ENCODE measurements around the gene CLEC20A. TPM values are rescaled to one million over a fixed set of nuclear protein-coding genes. Genes with fewer than 3 reads are reported as not detected.

The CLEC20A gene
- total and polyA plus RNA-seq, 2 of the 8 experiments (the other 6 are each of a cell fraction or from before 2014, with no cell fraction given) = not detected

DNA sequence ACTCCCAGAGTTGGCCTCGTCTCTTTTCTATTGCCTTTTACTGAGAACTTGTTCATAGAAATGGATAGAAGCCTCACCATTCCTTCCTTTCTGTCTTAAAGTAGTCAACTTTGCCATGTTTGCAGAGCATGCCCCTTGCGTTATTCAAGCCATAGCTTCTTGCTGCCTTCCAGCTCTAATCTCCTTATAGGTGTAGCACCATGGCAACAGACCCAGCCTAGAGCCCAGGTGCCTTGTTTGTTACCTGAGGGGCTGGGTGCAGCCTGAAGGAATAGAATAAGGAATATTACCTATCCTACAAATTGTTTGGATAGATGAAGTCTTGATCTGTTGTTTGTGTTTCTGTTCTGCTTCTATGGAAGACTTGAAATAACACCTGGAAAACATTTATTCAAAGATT is 59.9 kb downstream of the CLEC20A start:
- Histone ChIP-seq H2BK20ac (ENCODE audit: low read length) (no peak overlapping the region), H2BK5ac (ENCODE audit: low read depth, low read length) (no peak overlapping the region), H3K9ac (replicated peaks in 1 of 4; ENCODE audit: extremely low read depth in 1 of 4, low read depth in 3 of 4, low read length in 3 of 4) (no peak overlapping the region), H3K18ac (ENCODE audit: extremely low read depth, low read length) (no peak overlapping the region), H3K27ac (ENCODE audit: low read depth, low read length) (no peak overlapping the region), H3K79me2 (ENCODE audit: control insufficient read depth in 1 of 2, insufficient read depth in 2 of 2, low read length in 2 of 2) (no peaks in the 10 kb centered on the region), H3K4me3 (ENCODE audit: extremely low read depth in 1 of 4, insufficient read depth in 2 of 4, low read depth in 3 of 4, low read length in 4 of 4) (no peak overlapping the region), H3K36me3 (ENCODE audit: control insufficient read depth in 2 of 4, insufficient read depth in 4 of 4, low read length in 3 of 4) (peaks cover 0 to 6% (median 4%) of the 10 kb centered on the region in 4 experiments; a peak in 4 of 8 replicates), H4K5ac (ENCODE audit: insufficient read length, low read depth, low read length) (no peak overlapping the region), H3K4me1 (replicated peaks in 1 of 4; ENCODE audit: control insufficient read depth in 3 of 4, insufficient read depth in 4 of 4, low read length in 3 of 4) (no peaks in the 10 kb centered on the region; a peak in 2 of 7 replicates), H4K8ac (ENCODE audit: extremely low read depth, insufficient read depth, low read length) (no peak overlapping the region), H3K79me1 (ENCODE audit: low read depth, low read length) (no peaks in the 10 kb centered on the region), H3K14ac (ENCODE audit: insufficient read length) (no peak overlapping the region), H4K20me1 (replicated peaks in 1 of 2; ENCODE audit: control insufficient read depth in 1 of 2, insufficient read depth in 2 of 2, low read length in 2 of 2) (no peaks in the 10 kb centered on the region), H3K23me2 (ENCODE audit: low read depth, low read length) (no peaks in the 10 kb centered on the region), H3K4ac (replicated peaks; ENCODE audit: insufficient read length, low read depth, low read length) (no peak overlapping the region), H2AK5ac (ENCODE audit: low read depth, low read length) (no peak overlapping the region), H3K4me2 (ENCODE audit: insufficient read depth in 1 of 2, low read depth in 2 of 2, low read length in 2 of 2) (no peak overlapping the region), H3K9me3 (ENCODE audit: insufficient read depth in 2 of 2, low read depth in 1 of 2, low read length in 1 of 2) (no peaks in the 10 kb centered on the region), H3K23ac (ENCODE audit: insufficient read length) (no peak overlapping the region), H2BK12ac (ENCODE audit: low read depth, low read length) (no peak overlapping the region), H3K27me3 (replicated peaks in 1 of 4; ENCODE audit: control insufficient read depth in 3 of 4, extremely low read depth in 1 of 4, insufficient read depth in 3 of 4, low read length in 3 of 4) (no peaks in the 10 kb centered on the region), H2BK120ac (replicated peaks; ENCODE audit: low read depth, low read length) (no peak overlapping the region), H4K91ac (replicated peaks; ENCODE audit: insufficient read length, low read length) (no peak overlapping the region), H2BK15ac (ENCODE audit: low read length) (no peak overlapping the region), H2AFZ (ENCODE audit: low read length) (no peak overlapping the region), H3K56ac (replicated peaks; ENCODE audit: insufficient read length, low read depth, low read length) (no peak overlapping the region)
- DNase-seq (ENCODE audit: low read depth in 1 of 2, low spot score in 2 of 2) (no peak), FAIRE-seq (no peak)
- WGBS, 2 experiments (ENCODE audit: extremely low coverage in 1 of 2, insufficient coverage in 1 of 2, insufficient read length in 1 of 2, insufficient replicate concordance in 2 of 2, low coverage in 1 of 2, low lambda C conversion rate in 2 of 2, missing lambda C conversion rate in 1 of 2) = 74% methylated on average over 2 of the region's 2 CpGs; no CpG with 5 or more reads in 1 of the 2 experiments
- no peak for TF ChIP-seq TAF7 (optimal IDR thresholded peaks at IDR 0.05; ENCODE audit: borderline replicate concordance, low read depth, low read length)
- TF ChIP-seq ZNF274 (IDR thresholded peaks at IDR 0.05; ENCODE audit: borderline replicate concordance, extremely low read depth, low read length) = no peak
- ChIA-PET CTCF (ENCODE audit: partially characterized antibody) (interaction anchor here (0.8 to 2.1 kb wide), 2 partner anchors 28 to 64 kb away, joined by 3 to 13 read pairs; no protein-coding TSS in a partner anchor), POLR2A (ENCODE audit: partially characterized antibody) (no interaction called here)

Measured in H1 (cell line).